Measurements from ENCODE around the gene TRPV4. TPM values are rescaled to one million over a fixed set of nuclear protein-coding genes. Genes with fewer than 3 reads are reported as not detected.

TRPV4 gene
- total RNA-seq, 2 donors from 2014 or later, result 2.0 to 5.7 TPM

- peaks cover 9 to 41% of the 10 kb centered on the region in 2 donors for H3K4me1 ChIP-seq (ENCODE audit: control insufficient read depth in 1 of 2, low read depth in 2 of 2)
- no peak for TF ChIP-seq CTCF (IDR thresholded peaks at IDR 0.05)
- no peaks in the 10 kb centered on the region for H3K9me3 ChIP-seq
- H3K36me3 ChIP-seq, result no peaks in the 10 kb centered on the region
- ATAC-seq (ENCODE audit: insufficient number of reproducible peaks, low FRiP score, low read depth) (no peak), DNase-seq (ENCODE audit: low spot score) (no peak)
- no peaks in the 10 kb centered on the region for H3K27me3 ChIP-seq (replicated peaks; ENCODE audit: insufficient read depth)
- H3K27ac ChIP-seq, result peak overlapping the region; percentile 49 to 57
- peak overlapping the region; percentile 81 for H3K4me3 ChIP-seq
These were observed 46.3 kb upstream of the TRPV4 start for GRCh38 chr12:109879351-109880042.

- TF ChIP-seq CTCF (IDR thresholded peaks at IDR 0.05), result no peak
- DNase-seq (ENCODE audit: low spot score) (no peak), ATAC-seq (ENCODE audit: insufficient number of reproducible peaks, low FRiP score, low read depth) (no peak)
- H3K4me3 ChIP-seq, result peak overlapping the region; percentile 81
- no peaks in the 10 kb centered on the region for H3K36me3 ChIP-seq
- H3K9me3 ChIP-seq, result no peaks in the 10 kb centered on the region
- H3K27me3 ChIP-seq (replicated peaks; ENCODE audit: insufficient read depth), result no peaks in the 10 kb centered on the region
- no peak overlapping the region for H3K27ac ChIP-seq
- H3K4me1 ChIP-seq (ENCODE audit: control insufficient read depth in 1 of 2, low read depth in 2 of 2), result peaks cover 9 to 41% of the 10 kb centered on the region in 2 donors
These were observed 45.6 kb upstream of the TRPV4 start for GRCh38 chr12:109878749-109879148.

GRCh38 chr12:109878247-109878625 lies 45.0 kb upstream of the TRPV4 start:
- Histone ChIP-seq H3K4me1 (ENCODE audit: control insufficient read depth in 1 of 2, low read depth in 2 of 2) (peaks cover 9 to 41% of the 10 kb centered on the region in 2 donors), H3K9me3 (no peaks in the 10 kb centered on the region), H3K36me3 (no peaks in the 10 kb centered on the region), H3K27ac (no peak overlapping the region), H3K27me3 (replicated peaks; ENCODE audit: insufficient read depth) (no peaks in the 10 kb centered on the region), H3K4me3 (peak overlapping the region; percentile 81)
- TF ChIP-seq CTCF (IDR thresholded peaks at IDR 0.05), result no peak
- DNase-seq (ENCODE audit: low spot score) (no peak), ATAC-seq (ENCODE audit: insufficient number of reproducible peaks, low FRiP score, low read depth) (no peak)

- H3K4me3 ChIP-seq, result no peak overlapping the region
These were observed 44.5 kb upstream of the TRPV4 start for GRCh38 chr12:109877504-109878246.

More at GRCh38 chr12:109877504-109878246, 44.5 kb upstream of the TRPV4 start:
- no peak for DNase-seq (ENCODE audit: low spot score)
- no peak overlapping the region for H3K27ac ChIP-seq
- H3K9me3 ChIP-seq, result no peaks in the 10 kb centered on the region
- H3K27me3 ChIP-seq (replicated peaks; ENCODE audit: insufficient read depth), result no peaks in the 10 kb centered on the region
- ATAC-seq (ENCODE audit: insufficient number of reproducible peaks, low FRiP score, low read depth), result no peak
- no peak for TF ChIP-seq CTCF (IDR thresholded peaks at IDR 0.05)
- H3K4me1 ChIP-seq (ENCODE audit: control insufficient read depth in 1 of 2, low read depth in 2 of 2), result peaks cover 9 to 41% of the 10 kb centered on the region in 2 donors
- no peaks in the 10 kb centered on the region for H3K36me3 ChIP-seq
